NCI-H1417 treated with DMSO at 0.1 percent for 48 hours (cell line): Measurements from ENCODE around the gene SURF6.

ENCODE experiments used
- DNase-seq: peaks from one replicate; lab custom pipeline; 2025; lab: John Stamatoyannopoulos, UW

The SURF6 gene

DNA sequence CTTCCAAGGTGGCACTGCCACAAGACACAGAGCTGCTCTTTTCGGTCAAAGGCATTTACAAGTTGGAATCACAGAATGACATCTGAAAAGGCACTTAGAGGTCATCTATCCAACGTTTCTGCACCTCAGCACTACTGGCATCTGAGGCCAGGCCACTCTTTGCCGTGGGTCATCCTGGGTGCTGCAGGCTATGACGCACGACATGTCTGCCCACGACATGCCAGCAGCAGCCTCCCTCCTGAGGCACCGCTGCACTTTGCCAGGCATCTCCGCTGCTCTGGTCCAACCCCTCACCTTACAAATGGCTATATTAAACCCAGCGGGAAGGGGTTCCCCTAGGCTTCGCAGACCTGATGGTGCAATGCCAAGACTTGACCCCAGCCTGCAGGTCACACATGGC is 31.8 kb upstream of the SURF6 start:
- DNase-seq: no peak

DNA sequence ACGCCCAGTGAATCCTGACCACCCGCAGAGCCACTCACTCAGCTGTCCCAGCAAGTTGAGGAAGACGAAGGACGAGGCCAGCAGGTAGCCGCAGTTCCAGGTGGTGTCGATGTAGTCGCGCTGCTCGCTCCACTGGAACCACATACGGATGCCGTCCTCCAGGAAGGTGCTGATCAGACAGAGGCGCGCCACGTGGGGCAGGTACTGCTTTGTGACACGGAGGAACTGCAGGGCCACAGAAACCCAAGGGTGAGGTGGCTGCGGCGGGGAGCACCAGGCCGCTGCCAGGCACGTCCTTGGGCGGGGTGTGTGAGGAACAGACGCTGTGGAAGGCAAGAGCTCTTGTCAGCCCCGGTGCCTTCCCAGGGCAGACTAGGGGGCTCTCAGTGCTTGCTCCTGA is 31.2 kb upstream of the SURF6 start:
- DNase-seq: no peak

DNA sequence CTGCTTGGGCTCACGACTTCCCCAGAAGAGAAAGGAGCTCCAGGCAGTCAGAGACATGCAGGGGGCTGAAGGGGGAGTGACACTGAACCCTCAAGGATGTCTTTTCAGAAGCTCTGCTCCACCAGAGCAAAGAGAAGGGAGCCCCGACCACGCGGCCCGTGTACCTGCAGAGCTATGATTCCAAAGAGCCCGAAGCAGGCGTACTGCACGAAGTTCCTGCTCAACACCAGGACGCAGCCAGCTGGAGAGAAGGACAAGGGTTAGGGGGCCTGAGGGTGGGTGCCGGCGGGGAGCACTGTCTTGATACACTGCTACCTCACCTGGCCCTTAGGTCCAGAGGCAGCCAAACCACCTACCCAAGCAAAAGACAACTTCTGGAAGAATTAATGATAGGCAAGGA is 30.4 kb upstream of the SURF6 start:
- no peak for DNase-seq

DNA sequence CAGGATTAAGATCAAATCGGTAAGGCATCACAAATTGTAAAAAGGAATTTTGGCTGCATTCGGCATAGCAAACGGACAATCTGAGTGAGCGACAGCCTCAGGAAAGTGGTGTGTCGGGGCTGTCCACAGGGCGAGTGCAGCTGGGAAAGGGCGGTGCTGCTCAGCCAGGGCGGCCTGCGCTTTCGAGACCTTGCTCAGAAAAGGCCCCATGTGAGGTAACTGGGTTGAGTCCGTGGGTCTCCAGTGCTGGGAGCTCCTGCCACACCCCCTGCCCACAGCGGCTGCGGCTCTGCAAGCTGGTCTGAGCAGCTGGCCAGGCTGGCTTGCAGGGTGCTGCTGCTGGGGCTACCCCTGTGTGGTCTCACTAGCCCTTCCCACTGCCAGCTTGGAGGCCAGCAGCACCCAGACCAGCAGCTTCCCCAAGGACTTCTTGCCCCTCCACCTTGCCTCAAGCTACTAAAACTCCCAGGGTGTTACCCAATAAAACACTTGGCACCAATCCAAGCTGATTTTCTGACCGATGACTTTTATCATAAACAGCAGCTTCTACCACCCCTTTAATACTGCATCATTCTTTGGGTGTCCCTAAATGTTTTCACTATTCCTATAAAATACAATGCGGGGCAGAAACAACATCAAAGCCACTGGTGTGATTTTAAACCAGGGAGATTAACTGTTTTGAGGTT is 26.5 kb upstream of the SURF6 start:
- DNase-seq: no peak

DNA sequence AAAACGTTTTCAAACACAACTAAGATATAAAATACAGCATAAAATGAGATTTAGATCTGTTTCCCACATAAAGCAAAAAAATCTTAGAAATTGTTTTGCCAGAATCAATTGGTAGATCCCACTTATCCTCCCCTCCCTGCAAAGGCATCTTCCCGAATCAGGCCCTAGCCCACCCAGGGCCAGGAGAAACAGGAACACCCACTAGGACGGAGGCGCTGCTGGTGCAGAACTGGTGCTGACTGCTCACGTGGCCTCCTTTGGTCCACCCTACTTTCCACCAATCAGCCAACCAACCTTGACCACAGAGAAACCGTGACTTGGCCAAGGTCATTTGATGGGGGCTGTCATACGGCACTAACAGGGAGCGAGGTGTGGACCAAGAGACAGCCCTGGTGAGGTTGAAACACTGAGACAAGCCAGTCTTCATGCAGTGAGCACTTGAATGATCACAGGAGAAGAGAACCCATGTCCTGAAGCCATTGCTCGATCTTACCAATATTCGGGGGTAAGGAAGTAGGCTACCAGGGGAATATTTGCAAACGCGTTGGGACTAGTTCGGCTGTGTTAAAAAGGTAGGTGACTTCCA is 25.6 kb upstream of the SURF6 start:
- DNase-seq: no peak

DNA sequence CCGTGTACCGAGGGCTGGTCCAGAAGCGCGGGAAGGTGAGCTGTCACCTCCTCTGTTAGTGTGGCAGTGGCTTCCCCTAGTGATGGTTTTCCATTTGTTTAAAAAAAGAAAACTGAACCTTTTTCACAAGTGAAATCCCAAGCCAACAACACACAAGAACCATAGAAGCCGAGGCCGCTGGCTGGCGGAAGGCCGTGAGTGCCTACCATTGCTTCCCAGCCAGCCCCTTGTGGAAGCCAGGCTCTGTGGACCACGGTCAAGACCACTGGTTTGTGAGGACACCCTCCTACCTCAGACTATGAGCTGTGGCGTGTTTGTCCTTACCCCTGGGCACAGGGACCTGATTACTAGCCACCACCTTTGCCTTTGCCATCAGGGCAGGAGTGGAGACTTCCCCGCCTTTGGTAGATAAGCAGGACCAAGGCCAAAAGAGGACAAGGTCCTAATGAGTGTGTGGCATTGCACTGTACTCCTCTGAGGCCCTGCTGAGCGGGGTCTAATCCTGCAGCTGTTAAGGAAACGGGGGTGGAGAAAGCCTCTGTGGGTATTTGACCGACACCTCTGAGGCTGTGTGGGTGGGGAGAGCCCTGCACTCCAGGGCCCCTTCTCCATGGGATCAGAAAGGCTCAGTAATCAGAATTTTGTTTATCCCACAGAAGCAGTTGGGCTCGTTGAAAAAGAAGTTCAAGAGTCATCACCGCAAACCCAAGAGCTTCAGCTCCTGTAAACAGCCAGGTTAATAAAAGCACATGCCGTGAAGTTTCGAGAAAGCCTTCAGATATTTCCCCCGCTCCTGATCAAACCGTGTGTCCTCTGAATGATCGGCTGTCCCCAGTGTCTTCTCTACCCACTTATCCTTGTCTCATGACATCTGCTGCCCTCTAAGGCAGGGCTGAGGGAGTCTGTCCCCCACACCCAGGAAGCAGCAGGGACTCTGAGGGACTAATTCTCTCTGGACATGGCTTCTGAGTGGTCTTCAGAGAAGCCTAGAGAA is 24.7 kb upstream of the SURF6 start:
- no peak for DNase-seq

DNA sequence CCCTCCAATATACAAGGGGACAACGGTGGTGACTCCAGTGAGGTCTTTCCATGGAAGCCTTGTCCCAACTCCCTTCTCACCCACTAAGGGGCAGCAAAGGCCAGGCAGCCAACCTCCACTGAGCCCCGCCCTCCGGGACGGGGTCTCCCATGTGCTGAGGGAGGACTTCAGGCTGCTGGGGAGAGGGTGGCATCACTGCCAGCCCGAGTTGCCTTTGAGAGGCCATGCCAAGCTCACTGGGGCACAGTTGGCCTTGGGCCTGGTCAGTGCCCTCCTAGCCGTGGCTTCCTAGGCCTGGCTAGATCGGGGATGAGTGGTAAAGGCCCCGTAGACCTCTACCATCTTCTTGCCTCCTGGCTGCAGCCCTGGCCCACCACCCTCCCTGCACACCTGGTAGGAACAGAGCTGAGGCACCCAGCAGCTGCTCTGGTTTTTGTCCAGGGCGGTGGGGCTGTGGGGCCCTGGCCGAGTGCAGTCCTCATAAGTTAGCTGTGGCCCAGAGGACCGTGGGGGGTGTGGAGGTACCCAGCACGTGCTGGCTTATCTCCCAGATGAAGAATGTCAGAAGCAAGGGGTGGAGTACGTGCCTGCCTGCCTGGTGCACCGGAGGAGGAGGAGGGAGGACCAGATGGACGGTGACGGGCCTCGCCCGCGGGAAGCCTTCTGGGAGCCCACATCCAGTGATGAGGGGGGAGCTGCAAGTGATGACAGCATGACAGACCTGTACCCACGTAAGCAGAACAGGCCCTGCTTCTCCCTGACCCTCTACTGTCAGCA is 23.6 kb upstream of the SURF6 start:
- DNase-seq: no peak

DNA sequence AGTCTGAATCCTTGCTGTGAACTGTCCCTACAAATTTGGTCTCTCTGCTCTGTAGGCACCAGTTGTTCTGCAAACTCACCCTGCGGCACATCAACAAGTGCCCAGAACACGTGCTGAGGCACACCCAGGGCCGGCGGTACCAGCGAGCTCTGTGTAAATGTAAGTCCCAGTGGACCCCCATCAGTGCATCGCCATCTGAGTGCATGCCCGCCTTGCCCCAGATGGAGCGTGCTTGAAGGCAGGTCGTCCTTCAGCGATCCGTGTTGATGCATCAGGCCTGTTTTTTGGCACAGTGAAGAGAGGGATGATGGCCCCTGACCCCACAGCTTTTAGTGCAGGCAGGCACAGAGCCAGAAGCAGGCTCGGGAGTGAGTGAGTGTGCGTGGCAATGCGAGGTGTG is 21.7 kb upstream of the SURF6 start:
- DNase-seq: no peak

DNA sequence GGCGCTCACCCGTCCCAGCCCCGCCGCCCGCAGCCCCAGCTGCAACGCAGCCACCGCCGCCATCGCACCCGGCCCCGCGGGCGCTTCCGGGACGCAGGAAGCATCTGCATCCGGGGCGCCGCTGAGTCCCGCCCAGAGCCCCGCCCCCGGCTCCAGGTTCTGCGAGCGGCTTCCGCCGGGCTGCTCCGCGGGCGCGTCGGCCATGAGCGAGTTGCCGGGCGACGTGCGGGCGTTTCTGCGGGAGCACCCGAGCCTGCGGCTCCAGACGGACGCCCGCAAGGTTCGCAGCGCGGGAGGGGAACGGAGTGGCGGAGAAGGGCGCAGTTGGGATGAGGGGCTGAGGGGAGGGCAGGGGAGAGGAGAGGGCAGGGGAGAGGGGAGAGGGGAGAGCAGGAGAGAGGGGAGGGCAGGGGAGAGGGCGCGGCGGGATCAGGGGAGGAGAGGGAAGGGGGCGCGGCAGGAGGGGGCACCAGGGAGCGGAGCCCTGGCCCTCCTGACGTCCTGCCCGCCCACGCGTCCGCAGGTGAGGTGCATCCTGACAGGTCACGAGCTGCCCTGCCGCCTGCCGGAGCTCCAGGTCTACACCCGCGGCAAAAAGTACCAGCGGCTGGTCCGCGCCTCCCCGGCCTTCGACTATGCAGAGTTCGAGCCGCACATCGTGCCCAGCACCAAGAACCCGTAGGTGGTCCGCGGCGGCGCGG is 20.6 kb upstream of the SURF6 start, which contains the start of the genes SURF1 and SURF2:
TSS of gene SURF1 (minus strand) at position 97 of the 701 bp plus-strand sequence. CDS start at position 63, 34 bp downstream.
TSS of gene SURF2 (plus strand) at position 160 of the 701 bp plus-strand sequence. CDS start at position 203, 43 bp downstream.
- no peak for DNase-seq

DNA sequence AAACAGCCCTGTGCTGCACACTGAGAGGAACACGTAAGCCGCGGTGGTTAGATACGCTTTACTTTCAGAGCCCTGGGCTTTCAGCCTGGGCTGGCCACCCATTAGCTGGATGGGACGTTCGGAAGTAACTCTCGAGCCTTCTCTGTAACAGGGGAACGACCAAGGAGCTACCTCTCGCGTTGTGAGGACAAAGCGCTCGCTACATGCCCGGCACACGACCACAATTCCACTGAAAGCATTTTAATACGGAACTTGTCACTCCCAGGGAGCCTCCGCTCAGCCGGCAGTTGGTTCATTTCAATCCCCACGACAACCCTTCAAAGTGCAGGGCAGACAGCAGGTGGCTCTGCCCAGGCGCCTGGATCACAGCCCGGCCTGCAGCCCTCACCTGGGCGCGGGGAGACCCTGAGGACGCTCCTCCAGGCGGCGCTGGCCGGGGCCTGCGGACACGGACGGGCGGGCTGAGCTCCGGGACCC is 19.9 kb upstream of the SURF6 start:
- no peak for DNase-seq

DNA sequence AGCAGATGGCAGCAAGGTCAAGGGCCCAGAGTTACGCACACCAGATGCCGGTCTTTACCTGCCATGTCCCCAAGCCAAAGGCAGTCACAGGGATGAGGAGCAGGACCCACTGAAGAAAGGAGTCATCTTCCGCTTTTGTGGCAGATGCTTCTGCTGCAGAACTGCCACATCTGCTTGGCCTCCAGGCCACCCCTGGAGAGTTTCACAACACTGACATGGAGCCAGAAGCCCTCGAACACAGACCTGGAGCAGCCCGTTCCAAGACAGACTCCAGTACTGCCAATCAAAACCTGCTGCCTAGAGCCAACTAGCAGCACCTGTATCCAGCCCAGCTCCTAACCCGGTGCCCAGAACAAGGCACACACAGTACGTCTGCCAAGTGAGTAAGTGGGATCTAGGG is 18.8 kb upstream of the SURF6 start:
- no peak for DNase-seq

DNA sequence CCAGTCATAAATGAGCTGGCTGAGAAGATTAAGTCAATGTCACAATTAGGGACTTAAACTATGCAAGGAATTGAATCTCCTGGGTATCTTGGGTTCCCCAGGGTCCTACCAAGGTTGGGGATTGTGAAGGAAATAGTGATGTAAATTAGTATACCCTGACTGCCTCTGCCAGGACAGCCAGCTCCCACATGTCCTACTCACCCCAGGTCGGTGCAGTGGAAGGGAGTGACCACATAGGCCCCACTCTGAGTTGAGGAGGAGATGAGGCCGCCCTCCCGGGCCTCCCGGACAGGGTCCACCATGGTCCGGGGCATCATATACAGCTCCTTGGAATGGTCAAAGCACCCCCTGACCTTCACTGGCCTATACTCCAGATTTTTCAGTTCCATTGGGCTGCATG is 17.6 kb upstream of the SURF6 start:
- no peak for DNase-seq

DNA sequence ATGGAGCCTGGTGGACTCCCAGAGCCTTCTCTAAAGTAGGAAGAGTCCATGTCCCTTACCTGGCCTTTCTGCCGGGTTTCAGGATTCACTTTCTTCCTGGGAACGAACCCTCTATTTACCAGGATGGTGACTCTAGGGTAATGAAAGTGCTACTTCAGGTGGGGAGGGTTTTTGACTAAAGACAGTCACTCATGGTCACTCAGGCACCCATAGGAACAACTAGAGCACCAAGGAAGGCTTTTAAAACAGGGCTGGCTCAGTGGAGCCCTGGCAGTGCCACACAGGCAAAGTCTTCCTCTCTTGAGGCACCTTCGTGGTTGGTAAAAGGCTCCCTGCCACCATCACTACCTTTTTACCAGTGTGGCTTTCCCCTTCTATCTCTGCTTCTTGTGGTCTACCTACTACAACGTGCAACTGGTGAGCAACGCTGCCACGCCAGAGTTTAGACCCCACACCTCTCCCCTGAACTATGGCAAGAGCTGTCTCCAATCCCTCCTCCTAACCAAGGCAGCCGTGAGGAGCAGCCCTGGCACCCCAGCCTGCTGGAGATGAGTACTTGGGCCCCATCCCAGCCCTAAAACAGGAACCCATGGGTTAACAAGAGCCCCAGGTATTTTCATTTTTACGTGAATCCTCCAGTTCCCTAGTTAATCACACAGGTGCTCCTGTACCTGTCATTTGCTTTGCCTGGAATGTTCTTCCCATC is 16.8 kb upstream of the SURF6 start:
- DNase-seq: no peak

DNA sequence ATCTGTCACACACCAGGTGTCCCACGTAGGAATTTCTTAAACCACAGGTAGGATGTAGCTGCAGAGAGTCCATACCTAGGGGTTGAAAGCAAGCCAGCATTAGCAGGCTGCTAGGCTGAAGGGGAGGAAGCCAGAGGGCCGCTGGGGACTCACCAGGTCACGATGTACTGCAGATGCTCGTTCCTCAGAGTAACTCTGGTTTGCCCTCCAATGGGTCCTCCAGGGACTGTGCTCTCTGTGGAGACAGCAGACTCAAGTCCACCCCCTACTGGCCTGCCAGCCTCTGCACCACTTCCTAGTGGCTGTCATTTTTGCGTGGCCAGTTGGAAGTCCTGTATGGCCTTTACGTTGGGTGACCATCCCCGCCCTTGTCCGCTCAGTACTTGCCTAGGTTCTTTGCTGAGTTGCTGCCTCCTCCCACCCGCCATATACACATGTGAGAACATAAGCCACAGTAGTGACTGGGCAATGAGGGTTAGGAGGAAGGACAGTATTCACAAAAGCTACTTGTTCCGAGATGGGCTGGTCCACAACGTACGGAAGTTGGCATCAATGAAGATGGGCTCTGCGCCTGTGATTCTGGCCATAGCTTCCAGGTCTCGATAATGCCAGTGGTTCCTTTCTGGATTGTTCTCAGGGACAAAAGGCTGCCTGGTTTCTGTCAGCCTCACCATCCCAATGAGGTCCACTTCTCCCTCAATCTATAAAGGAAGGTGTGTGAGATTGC is 16.1 kb upstream of the SURF6 start:
- no peak for DNase-seq

DNA sequence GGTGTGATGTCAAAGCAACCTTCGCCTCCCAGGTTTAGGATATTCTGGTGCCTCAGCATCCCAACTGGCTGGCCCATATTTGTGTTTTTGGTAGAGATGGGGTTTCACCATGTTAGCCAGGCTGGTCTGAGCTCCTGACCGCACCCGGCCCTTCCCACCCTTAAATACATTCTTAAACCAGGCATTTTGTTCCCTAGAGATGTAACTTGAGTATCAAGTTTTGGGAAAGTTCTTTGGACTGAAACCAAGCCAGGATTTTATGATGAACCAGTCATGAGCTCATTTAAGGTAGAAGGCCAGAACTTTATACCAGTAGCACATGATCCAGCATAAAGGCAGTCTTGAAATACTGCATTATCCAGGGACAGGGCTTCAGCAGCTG is 15.5 kb upstream of the SURF6 start:
- DNase-seq: no peak

DNA sequence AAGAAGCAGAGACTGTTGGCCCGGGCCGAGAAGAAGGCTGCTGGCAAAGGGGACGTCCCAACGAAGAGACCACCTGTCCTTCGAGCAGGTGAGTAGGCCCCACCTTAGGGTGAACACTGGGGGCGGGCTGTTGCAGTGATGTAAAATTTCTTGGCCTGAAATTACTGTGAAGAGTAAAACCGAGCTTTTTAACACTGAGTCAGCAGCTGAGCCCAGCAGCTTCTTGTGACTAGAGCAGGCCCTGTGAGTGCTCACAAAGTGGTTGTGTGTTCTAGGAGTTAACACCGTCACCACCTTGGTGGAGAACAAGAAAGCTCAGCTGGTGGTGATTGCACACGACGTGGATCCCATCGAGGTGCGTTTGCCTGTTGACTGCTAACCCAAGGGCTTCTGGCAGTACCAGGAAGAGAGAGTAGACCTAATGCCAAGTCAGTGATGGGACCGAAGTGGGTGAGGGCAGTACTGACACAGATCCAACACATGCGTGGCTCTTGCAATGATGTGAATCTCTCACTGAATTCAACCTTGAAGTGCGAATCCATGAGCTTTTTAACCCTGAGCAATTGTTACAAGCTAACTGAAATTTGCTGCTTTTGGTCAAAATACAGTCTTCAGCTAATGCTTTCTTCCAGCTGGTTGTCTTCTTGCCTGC is 14.1 kb upstream of the SURF6 start:
- DNase-seq: no peak

DNA sequence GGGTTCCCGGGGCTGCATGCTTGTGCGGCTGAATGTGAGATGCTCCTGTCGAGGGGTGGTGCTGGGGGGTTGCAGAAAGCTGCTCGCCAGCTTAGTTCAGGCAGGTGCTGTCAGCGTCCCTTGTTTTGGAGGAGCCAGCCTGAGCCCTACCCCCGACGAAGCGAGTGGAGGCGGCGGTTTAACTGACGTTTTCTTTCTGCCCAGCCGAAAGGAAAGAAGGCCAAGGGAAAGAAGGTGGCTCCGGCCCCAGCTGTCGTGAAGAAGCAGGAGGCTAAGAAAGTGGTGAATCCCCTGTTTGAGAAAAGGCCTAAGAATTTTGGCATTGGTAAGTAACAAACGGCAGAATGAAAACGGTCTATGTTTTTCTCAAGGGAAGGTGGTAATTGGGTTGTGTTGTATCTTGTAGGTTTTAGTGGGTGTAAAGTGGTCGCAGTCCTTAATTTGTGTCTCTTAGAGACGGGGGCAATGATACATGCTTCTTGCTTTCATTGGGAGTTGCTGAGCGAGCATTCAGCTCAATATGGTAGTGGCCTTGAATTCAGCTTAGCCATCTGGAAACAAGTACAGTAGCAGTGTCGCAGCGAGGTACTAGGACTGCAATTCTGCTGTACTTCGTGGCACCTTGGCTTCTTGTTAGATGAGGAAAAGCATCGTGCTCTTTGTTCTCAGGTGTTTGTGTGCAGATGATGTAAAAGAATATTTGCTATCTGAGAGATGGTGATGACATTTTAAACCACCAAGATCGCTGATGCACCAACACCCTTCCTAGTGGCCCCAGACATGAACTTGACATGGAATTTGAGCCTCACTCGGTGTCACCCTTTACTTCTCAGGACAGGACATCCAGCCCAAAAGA is 13.0 kb upstream of the SURF6 start:
- DNase-seq: no peak

DNA sequence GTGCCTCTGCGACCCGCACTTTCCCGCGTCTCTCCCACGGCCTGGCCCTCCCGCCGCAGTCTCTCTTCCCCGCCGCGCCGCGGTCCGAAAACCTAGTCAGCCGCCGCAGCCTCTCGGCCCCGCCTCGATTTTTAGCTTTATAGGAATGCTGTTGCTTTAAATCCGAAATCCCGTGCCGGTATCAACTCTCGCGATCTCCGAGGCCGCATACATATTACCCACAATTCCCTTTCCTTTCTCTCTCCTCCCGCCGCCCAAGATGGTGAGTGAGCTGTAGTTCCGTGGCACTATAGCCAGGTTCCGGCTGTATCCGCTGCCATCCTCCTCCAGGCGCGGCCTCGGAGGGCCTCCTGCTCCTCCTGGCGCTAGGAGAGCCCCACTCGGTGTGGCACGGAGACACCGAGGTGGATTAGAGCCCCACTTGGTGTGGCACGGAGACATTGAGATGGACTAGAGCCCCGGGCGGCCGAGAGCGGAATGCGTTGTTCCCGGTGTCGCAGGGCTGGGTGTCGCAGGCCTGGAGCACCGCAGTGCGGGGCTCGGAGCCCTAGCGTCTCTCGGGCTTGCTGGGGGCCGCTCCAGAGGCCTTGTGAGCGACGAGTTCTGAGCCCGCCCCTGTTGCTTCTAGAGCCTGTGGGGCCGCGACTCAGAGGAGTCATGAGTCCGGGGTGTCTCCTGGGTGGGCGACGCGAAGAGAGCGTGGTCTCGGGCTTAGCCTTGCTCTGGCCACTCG is 12.2 kb upstream of the SURF6 start, which contains the start of the genes MED22 and RPL7A:
TSS of gene MED22 (minus strand) at position 147 of the 733 bp plus-strand sequence. CDS start 1,469 bp downstream, outside the sequence.
TSS of gene RPL7A (plus strand) at position 234 of the 733 bp plus-strand sequence. CDS start at position 260, 26 bp downstream.
- peak; percentile 89 for DNase-seq
